K562 (cell line): ENCODE measurements around the gene TNFAIP8L1. TPM values are rescaled to one million over a fixed set of nuclear protein-coding genes. Genes with fewer than 3 reads are reported as not detected.

Experiments used
- ARID2 ChIP-seq: fragments of 450-650 bp; IDR thresholded peaks from 2 replicates; pipeline ENCODE4 v1.6.1; 2017; ENCODE audit warnings: antibody characterized with exemption, mild to moderate bottlenecking
- CREBBP ChIP-seq: IDR thresholded peaks from one replicate; pipeline ENCODE4 v1.6.1; 2012; ENCODE audit warnings: low read depth, mild to moderate bottlenecking, control low read depth, inconsistent platforms, low read length
- DDX20 ChIP-seq: fragments of 450-650 bp; IDR thresholded peaks from 2 replicates; pipeline ENCODE4 v1.6.1; 2016; ENCODE audit warnings: missing genetic modification characterization, low read depth, mild to moderate bottlenecking, missing compliant biosample characterization, moderate library complexity
- GATA2 ChIP-seq: sonication (generic); formaldehyde crosslinking; IDR thresholded peaks from 2 replicates; pipeline ENCODE4 v1.4.0; 2020; ENCODE audit warnings: mild to moderate bottlenecking, missing genetic modification reagents
- LEF1 ChIP-seq: fragments of 450-650 bp; IDR thresholded peaks from 2 replicates; pipeline ENCODE4 v1.6.1; 2016; ENCODE audit warnings: mild to moderate bottlenecking
- MEIS2 ChIP-seq: fragments of 450-650 bp; IDR thresholded peaks from 2 replicates; pipeline ENCODE4 v1.6.1; 2014; ENCODE audit warnings: mild to moderate bottlenecking; ENCODE audit not compliant: partially characterized antibody
- NCOR1 ChIP-seq: fragments of 450-650 bp; IDR thresholded peaks from 2 replicates; pipeline ENCODE4 v1.6.1; 2016; ENCODE audit warnings: mild to moderate bottlenecking, moderate library complexity
- NFE2L1 ChIP-seq: fragments of 450-650 bp; IDR thresholded peaks from 2 replicates; pipeline ENCODE4 v1.6.1; 2016; ENCODE audit warnings: missing genetic modification characterization, low read depth, mild to moderate bottlenecking, missing compliant biosample characterization, moderate library complexity, borderline replicate concordance
- PHB ChIP-seq: fragments of 250-450 bp; sonication (Bioruptor Pico); IDR thresholded peaks from 2 replicates; pipeline ENCODE4 v1.5.0; 2021
- POLR3A ChIP-seq: IDR thresholded peaks from 2 replicates; pipeline ENCODE4 v1.6.1; 2011; ENCODE audit warnings: borderline replicate concordance, mild to moderate bottlenecking, moderate library complexity; ENCODE audit not compliant: insufficient read length, insufficient read depth; ENCODE audit errors: extremely low read depth
- PTTG1 ChIP-seq: fragments of 450-650 bp; IDR thresholded peaks from 2 replicates; pipeline ENCODE4 v1.6.1; 2016; ENCODE audit warnings: low read depth, mild to moderate bottlenecking, missing genetic modification characterization, missing compliant biosample characterization
- RAD51 ChIP-seq: fragments of 450-650 bp; IDR thresholded peaks from 2 replicates; pipeline ENCODE4 v1.7.1; 2016; ENCODE audit warnings: low read depth, mild to moderate bottlenecking, borderline replicate concordance
- RBM39 ChIP-seq: fragments of 200-400 bp; formaldehyde crosslinking; optimal IDR thresholded peaks from 2 replicates; pipeline ENCODE3; 2018; ENCODE audit warnings: low read depth, low read length
- RCOR1 ChIP-seq, 2 experiments: IDR thresholded peaks; 2 replicates each; pipeline ENCODE4 v1.6.1; 2012; ENCODE audit warnings: low read depth in 2 of 2, low read length in 2 of 2, borderline replicate concordance in 1 of 2, improper control_type of control experiment in 1 of 2
- TRIM24 ChIP-seq, 2 experiments: fragments of 450-650 bp; IDR thresholded peaks; 2 replicates each; pipeline ENCODE4 v1.6.1; 2016
- ZNF174 ChIP-seq: fragments of 250-450 bp; sonication (Bioruptor Pico); IDR thresholded peaks from 2 replicates; pipeline ENCODE4 v1.4.0; 2020; ENCODE audit warnings: mild to moderate bottlenecking
- ZNF311 ChIP-seq: fragments of 250-450 bp; sonication (Bioruptor Pico); IDR thresholded peaks from 2 replicates; pipeline ENCODE4 v1.4.0; 2020; ENCODE audit warnings: mild to moderate bottlenecking, moderate library complexity
- ZNF584 ChIP-seq: fragments of 200-800 bp; sonication (Bioruptor generic); IDR thresholded peaks from 2 replicates; pipeline ENCODE4 v1.6.1; 2016; ENCODE audit warnings: low read depth, mild to moderate bottlenecking, missing genetic modification characterization, missing compliant biosample characterization
- polyA plus RNA-seq, 8 experiments: library from polyadenylated mRNA; depleted of rRNA in 4 of 8; stranded (reverse) in 5 of 8; unstranded in 3 of 8; fragments of >200 nt; fragmentation: Nextera tagmentation in 2 of 8; fragmentation: Illumina TruSeq in 1 of 8; extraction: Ambion mirVana in 2 of 8; extraction: Trizol in 1 of 8; gene quantifications; 2 replicates each; pipeline versions ENCODE4 v1.2.1 to v1.2.3, GENCODE V29; 2011 to 2014; ENCODE audit warnings: inconsistent platforms in 1 of 8, missing spikeins in 1 of 8
- total RNA-seq, 7 experiments: library from RNA; depleted of rRNA in 6 of 7; stranded (reverse); fragments of >200 nt in 6 of 7; fragmentation: Illumina TruSeq in 2 of 7; extraction: Trizol in 2 of 7; gene quantifications; 2 replicates each; pipeline versions ENCODE4 v1.2.1 to v1.2.3, GENCODE V29; 2011 to 2021; ENCODE audit warnings: low replicate concordance in 1 of 7
- TF ChIP-seq, protein P1 (sequence below): IDR thresholded peaks from 3 replicates; pipeline ENCODE4 v1.6.1; 2011; ENCODE audit warnings: borderline replicate concordance, mild to moderate bottlenecking; ENCODE audit not compliant: insufficient read length, insufficient read depth
- TF ChIP-seq, protein P2 (sequence below): sonication (generic); formaldehyde crosslinking; IDR thresholded peaks from 2 replicates; pipeline ENCODE4 v1.9.0; 2022; ENCODE audit warnings: mild to moderate bottlenecking, missing genetic modification reagents

TNFAIP8L1 gene
- total and polyA plus RNA-seq, 9 of the 15 experiments (the other 6 are each of a cell fraction or from before 2014, with no cell fraction given): 0.69 to 9.3 (median 4.9) TPM

DNA sequence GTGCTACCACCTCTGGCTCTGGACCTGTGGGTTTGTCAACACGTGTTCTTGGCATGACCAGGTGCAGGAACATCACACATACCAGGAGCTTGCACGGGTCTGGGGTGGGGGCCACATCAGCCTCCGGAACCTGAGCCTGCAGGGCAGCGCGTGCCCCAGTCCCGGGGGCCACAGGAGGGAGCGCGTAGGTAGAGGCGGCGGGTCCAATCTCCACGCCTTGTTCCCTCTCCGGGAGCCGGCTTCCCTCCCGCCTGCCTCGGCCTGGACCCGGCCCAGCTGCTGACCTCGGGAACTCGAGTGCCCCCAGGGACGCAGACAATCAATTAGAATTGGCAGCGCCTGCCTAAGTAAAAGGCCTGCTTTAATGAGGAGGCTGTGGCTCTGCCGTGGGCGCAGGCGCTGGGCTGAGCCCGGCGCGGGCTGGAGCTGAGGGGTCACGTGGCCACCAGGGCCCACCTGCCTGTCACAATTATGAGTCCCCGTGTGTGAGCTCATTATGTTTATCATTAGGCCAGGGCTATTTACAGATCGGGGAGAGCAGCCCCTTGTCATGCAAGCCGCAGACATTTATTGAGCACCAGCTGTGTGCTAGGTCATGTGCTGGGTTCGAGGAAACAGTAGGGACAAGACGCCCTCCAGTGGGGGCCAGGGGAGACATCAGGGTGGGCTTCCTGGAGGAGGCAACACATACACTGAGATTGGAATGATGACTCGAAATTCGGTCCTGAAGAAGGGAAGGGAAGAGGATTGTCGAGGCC is 32.2 kb upstream of the TNFAIP8L1 start (continued):
- TF ChIP-seq GATA2 (no peak), PHB (CRISPR knock-in tag) (no peak), ARID2 (no peak), RCOR1 (IDR thresholded peaks at IDR 0.05; ENCODE audit: borderline replicate concordance in 1 of 2, low read depth in 2 of 2, low read length in 2 of 2) (peak in 1 of 2 experiments; percentile 27; a peak in 1 of 4 replicates), CREBBP (no peak), ZNF311 (CRISPR knock-in tag) (no peak), TRIM24 (IDR thresholded peaks at IDR 0.05) (no peak), DDX20 (no peak), RBM39 (no peak), NFE2L1 (tag) (no peak), MEIS2 (peak; percentile 15), POLR3A (no peak), ZNF584 (CRISPR knock-in tag) (no peak), ZNF174 (CRISPR knock-in tag) (no peak), LEF1 (no peak), RAD51 (peak; percentile 82), NCOR1 (no peak), PTTG1 (tag) (no peak)
- TF ChIP-seq, protein P1, sequence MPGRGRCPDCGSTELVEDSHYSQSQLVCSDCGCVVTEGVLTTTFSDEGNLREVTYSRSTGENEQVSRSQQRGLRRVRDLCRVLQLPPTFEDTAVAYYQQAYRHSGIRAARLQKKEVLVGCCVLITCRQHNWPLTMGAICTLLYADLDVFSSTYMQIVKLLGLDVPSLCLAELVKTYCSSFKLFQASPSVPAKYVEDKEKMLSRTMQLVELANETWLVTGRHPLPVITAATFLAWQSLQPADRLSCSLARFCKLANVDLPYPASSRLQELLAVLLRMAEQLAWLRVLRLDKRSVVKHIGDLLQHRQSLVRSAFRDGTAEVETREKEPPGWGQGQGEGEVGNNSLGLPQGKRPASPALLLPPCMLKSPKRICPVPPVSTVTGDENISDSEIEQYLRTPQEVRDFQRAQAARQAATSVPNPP: no peak
- TF ChIP-seq, protein P2, sequence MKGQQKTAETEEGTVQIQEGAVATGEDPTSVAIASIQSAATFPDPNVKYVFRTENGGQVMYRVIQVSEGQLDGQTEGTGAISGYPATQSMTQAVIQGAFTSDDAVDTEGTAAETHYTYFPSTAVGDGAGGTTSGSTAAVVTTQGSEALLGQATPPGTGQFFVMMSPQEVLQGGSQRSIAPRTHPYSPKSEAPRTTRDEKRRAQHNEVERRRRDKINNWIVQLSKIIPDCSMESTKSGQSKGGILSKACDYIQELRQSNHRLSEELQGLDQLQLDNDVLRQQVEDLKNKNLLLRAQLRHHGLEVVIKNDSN: peak; percentile 84
